Mucosa of descending colon (tissue), 3 donors: Measurements from ENCODE around the gene IGSF22. TPM values are rescaled to one million over a fixed set of nuclear protein-coding genes. Genes with fewer than 3 reads are reported as not detected.

Source experiments
- ATAC-seq: fragments of 200-7000 bp; cut with Tn5 transposase; one replicate; pipeline ENCODE4 v1.9.1; 2020; ENCODE audit warnings: mild to moderate bottlenecking, moderate library complexity
- DNase-seq, 3 donors: peaks; one replicate each; pipeline ENCODE4 v3.0.0-alpha.2; 2020
- H3K36me3 ChIP-seq: fragments of 200-600 bp; one replicate; pipeline ENCODE4 v1.8.0; 2021; ENCODE audit warnings: low read depth, mild to moderate bottlenecking
- H3K4me1 ChIP-seq: fragments of 200-600 bp; one replicate; pipeline ENCODE4 v1.8.0; 2021; ENCODE audit warnings: low read depth, mild to moderate bottlenecking
- H3K4me3 ChIP-seq: fragments of 200-600 bp; one replicate; pipeline ENCODE4 v1.8.0; 2021; ENCODE audit warnings: mild to moderate bottlenecking
- H3K9me3 ChIP-seq: fragments of 200-600 bp; one replicate; pipeline ENCODE4 v1.8.0; 2021; ENCODE audit warnings: mild to moderate bottlenecking
- CTCF ChIP-seq: fragments of 200-600 bp; IDR thresholded peaks from one replicate; pipeline ENCODE4 v1.8.0; 2022; ENCODE audit warnings: antibody characterized with exemption, mild to moderate bottlenecking
- intact Hi-C, 2 donors: fragments of 100-400 bp; cut with DNase I in 1 of 2; cut with micrococcal nuclease in 1 of 2; formaldehyde crosslinking; loops; one replicate each; pipeline versions ENCODE4 v1.11.0 to v1.11.1; 2022; cut with DNase I, micrococcal nuclease
- total RNA-seq, 3 donors: library from RNA; stranded (reverse); fragmentation: NEBNext Ultra II Directional in 2 of 3; extraction: Animal tissue kit (Norgen Biotek cat#: 25700) in 2 of 3; gene quantifications; one replicate each; pipeline versions ENCODE4 v1.2.1 to v1.2.4, GENCODE V29; 2021 to 2023
- donor health status: DM: no; HTN: no; CAD: no; lungs with moderate emphysema.
- donor health status: DM: no; HTN: no; CAD: no.
- donor health status: DM: no; HTN: yes; CAD: no.

Gene IGSF22
- total RNA-seq, 3 donors from 2014 or later: 1.1 to 1.5 (median 1.5) TPM

- ATAC-seq (no peak), DNase-seq (no peak)
- H3K36me3 ChIP-seq: no peaks in the 10 kb centered on the region
- H3K4me3 ChIP-seq: no peak overlapping the region
- no peaks in the 10 kb centered on the region for H3K4me1 ChIP-seq
- intact Hi-C loops: no loop called here
- no peaks in the 10 kb centered on the region for H3K9me3 ChIP-seq
- no peak for TF ChIP-seq CTCF
These were observed 28.3 kb upstream of the IGSF22 start for GRCh38 chr11:18754308-18754707.

- H3K4me1 ChIP-seq: no peaks in the 10 kb centered on the region
- DNase-seq: no peak
- H3K9me3 ChIP-seq: no peaks in the 10 kb centered on the region
- no peaks in the 10 kb centered on the region for H3K36me3 ChIP-seq
- no peak for TF ChIP-seq CTCF
- no peak overlapping the region for H3K4me3 ChIP-seq
- intact Hi-C loops: no loop called here
- ATAC-seq: no peak
These were observed 26.5 kb upstream of the IGSF22 start for GRCh38 chr11:18752502-18752901.

GRCh38 chr11:18750944-18751343 lies 25.0 kb upstream of the IGSF22 start:
- H3K4me1 ChIP-seq: no peaks in the 10 kb centered on the region
- H3K4me3 ChIP-seq: no peak overlapping the region
- ATAC-seq (no peak), DNase-seq (no peak)
- intact Hi-C loops: no loop called here
- no peaks in the 10 kb centered on the region for H3K36me3 ChIP-seq
- no peaks in the 10 kb centered on the region for H3K9me3 ChIP-seq
- no peak for TF ChIP-seq CTCF

- ATAC-seq (no peak), DNase-seq (no peak)
These were observed 23.8 kb upstream of the IGSF22 start for GRCh38 chr11:18749681-18750319.

GRCh38 chr11:18748766-18749365 lies 22.9 kb upstream of the IGSF22 start:
- H3K36me3 ChIP-seq: no peaks in the 10 kb centered on the region
- H3K4me1 ChIP-seq: no peaks in the 10 kb centered on the region
- no peak overlapping the region for H3K4me3 ChIP-seq
- no peaks in the 10 kb centered on the region for H3K9me3 ChIP-seq
- no peak for DNase-seq
- no peak for ATAC-seq
- no peak for TF ChIP-seq CTCF
- intact Hi-C loops: no loop called here

More at GRCh38 chr11:18749681-18750319, 23.8 kb upstream of the IGSF22 start:
- Histone ChIP-seq H3K9me3 (no peaks in the 10 kb centered on the region), H3K4me3 (no peak overlapping the region), H3K4me1 (no peaks in the 10 kb centered on the region), H3K36me3 (no peaks in the 10 kb centered on the region)
- no peak for TF ChIP-seq CTCF
- intact Hi-C loops: no loop called here
